Measurements from ENCODE around the gene HTT-AS.

DNA sequence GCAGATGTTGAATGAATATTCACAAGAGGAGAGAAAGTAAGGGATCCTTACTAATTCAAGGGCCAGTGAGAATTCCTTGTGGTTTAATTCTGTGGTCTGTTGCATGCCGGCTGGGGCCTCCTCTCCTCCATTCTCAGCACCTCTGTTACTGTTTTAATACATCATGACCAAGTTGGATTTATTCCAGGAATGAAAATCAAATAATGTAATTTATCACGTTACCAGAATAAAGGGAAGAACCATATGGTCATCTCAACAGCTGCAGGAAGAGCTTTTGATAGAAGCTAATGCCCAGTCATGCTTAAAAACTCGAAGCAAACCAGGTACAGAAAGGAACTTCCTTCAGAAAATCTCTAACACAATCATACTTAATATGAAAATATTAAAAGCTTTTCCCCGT lies 56.8 kb downstream of the HTT-AS start:
- TF ChIP-seq, protein P1, sequence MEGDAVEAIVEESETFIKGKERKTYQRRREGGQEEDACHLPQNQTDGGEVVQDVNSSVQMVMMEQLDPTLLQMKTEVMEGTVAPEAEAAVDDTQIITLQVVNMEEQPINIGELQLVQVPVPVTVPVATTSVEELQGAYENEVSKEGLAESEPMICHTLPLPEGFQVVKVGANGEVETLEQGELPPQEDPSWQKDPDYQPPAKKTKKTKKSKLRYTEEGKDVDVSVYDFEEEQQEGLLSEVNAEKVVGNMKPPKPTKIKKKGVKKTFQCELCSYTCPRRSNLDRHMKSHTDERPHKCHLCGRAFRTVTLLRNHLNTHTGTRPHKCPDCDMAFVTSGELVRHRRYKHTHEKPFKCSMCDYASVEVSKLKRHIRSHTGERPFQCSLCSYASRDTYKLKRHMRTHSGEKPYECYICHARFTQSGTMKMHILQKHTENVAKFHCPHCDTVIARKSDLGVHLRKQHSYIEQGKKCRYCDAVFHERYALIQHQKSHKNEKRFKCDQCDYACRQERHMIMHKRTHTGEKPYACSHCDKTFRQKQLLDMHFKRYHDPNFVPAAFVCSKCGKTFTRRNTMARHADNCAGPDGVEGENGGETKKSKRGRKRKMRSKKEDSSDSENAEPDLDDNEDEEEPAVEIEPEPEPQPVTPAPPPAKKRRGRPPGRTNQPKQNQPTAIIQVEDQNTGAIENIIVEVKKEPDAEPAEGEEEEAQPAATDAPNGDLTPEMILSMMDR (IDR thresholded peaks at IDR 0.05): no peak
- TF ChIP-seq POLR2A (IDR thresholded peaks at IDR 0.05): no peak
